ENCODE measurements around the gene TGFBR3L. TPM values are rescaled to one million over a fixed set of nuclear protein-coding genes. Genes with fewer than 3 reads are reported as not detected.

The TGFBR3L gene
- total RNA-seq, 1 donor from 2014 or later: not detected

DNA sequence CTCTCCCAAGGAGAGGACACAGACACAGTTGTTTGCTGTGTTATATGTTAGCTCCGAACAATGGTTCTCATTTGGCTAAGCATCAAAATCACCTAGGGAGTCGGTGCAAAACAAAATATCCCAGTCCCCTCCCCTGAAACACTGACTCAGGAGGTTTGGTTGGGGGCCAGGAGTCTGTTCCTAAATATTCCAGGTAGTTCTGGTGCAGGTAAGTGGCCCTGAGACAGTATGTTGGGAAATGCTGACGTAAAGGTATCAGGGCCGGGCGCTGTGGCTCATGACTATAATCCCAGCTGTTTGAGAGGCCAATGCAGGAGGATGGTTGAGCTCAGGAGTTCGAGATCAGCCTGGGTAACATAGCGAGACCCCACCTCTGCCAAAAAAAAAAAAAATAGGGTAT, 13.3 kb upstream of the TGFBR3L start:
- no peak overlapping the region for H3K27ac Mint-ChIP-seq
- peaks cover 20% of the 10 kb centered on the region for H3K36me3 Mint-ChIP-seq (ENCODE audit: low read depth)
- TF ChIP-seq, protein P1, sequence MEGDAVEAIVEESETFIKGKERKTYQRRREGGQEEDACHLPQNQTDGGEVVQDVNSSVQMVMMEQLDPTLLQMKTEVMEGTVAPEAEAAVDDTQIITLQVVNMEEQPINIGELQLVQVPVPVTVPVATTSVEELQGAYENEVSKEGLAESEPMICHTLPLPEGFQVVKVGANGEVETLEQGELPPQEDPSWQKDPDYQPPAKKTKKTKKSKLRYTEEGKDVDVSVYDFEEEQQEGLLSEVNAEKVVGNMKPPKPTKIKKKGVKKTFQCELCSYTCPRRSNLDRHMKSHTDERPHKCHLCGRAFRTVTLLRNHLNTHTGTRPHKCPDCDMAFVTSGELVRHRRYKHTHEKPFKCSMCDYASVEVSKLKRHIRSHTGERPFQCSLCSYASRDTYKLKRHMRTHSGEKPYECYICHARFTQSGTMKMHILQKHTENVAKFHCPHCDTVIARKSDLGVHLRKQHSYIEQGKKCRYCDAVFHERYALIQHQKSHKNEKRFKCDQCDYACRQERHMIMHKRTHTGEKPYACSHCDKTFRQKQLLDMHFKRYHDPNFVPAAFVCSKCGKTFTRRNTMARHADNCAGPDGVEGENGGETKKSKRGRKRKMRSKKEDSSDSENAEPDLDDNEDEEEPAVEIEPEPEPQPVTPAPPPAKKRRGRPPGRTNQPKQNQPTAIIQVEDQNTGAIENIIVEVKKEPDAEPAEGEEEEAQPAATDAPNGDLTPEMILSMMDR (IDR thresholded peaks at IDR 0.05): no peak
- intact Hi-C loops (cut with micrococcal nuclease): no loop called here
- H3K27me3 Mint-ChIP-seq: peaks cover 2% of the 10 kb centered on the region
- ATAC-seq (ENCODE audit: low read depth) (no peak), DNase-seq (no peak)
- POLR2A ChIA-PET: interaction anchor here (0.6 to 1.0 kb wide), 4 partner anchors 21 to 235 kb away, joined by 3 to 8 read pairs (median 3); no protein-coding TSS in a partner anchor
- peaks cover 31% of the 10 kb centered on the region for H3K4me1 Mint-ChIP-seq
- CTCF ChIA-PET: interaction anchor here (0.6 to 1.4 kb wide), 3 partner anchors 33 to 1180 kb away, joined by 3 to 5 read pairs (median 3); no protein-coding TSS in a partner anchor
- no peak overlapping the region for H3K4me3 Mint-ChIP-seq
- H3K9me3 Mint-ChIP-seq: no peaks in the 10 kb centered on the region

DNA sequence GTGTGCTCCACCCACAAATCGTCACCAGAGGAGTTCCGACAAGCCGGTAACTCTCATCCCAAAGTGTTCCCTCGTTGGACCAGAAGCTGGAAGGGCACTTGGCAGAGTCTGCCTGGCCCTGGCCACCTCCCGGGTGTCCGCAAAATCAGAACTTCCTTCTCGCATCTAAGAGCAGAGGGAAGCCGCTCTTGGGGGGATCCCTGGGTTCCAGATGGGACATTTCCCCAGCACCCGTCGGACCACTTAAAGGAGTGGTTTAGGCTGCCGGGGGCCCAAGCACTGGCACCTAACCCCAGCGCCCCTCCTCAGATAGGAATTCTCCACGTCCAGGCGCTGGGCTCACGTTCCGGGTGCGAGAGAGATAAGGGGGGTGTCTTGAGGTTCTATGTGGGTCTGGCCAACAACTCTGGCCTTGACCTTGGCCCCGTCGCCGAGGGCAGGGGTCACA, 11.8 kb upstream of the TGFBR3L start:
- peak overlapping the region; percentile 89 for H3K4me3 Mint-ChIP-seq

DNA sequence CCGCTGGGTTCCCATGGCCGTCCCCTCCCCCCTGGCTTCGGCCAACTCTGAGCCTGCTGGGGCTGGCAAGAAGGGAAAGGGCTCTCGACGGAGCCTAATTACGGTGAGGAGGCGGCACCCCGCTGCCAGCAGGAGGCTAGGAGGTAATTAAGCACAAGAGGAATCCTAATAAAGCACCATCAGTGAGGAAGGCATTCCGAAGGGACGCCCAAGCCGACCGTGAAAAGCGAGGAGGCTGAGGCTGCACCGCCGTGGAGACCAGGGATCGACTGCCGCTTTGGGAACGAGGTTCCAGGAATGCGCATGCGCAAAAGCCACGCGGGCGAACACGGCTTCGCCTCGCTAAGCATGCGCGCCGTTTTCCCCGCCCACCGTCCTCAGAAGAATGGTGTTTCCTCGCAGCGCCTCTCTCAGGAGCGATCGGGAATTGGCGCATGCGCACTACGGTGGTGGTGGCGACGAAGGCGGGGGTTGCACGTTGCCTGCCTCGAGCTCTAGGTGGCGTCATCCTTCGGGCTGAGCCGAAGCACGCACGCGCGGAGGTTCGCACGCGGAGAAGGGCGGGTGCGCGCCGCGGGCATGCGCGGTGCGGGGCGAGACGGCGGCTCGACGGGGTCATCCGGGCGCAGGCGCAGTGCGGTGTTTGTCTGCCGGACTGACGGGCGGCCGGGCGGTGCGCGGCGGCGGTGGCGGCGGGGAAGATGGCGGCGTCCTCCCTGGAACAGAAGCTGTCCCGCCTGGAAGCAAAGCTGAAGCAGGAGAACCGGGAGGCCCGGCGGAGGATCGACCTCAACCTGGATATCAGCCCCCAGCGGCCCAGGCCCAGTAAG, 11.2 kb upstream of the TGFBR3L start, which contains the start of gene MAP2K7:
Gene MAP2K7 (plus strand): TSS at position 634 of the 830 bp plus-strand sequence. CDS start 68 bp downstream, at position 702.
- H3K9me3 Mint-ChIP-seq: no peaks in the 10 kb centered on the region
- intact Hi-C loops (cut with micrococcal nuclease): loop anchor here (1.0 kb wide), 7 partner anchors 17 to 306 kb away; partner anchors contain the start of genes CERS4, FCER2, SNAPC2 and TIMM44
- DNase-seq (peak; percentile 99), ATAC-seq (ENCODE audit: low read depth) (peak; percentile 91)
- H3K4me1 Mint-ChIP-seq: peaks cover 33% of the 10 kb centered on the region
- H3K36me3 Mint-ChIP-seq (ENCODE audit: low read depth): peaks cover 25% of the 10 kb centered on the region
- H3K27me3 Mint-ChIP-seq: no peaks in the 10 kb centered on the region
- ChIA-PET POLR2A (interaction anchor here (0.6 to 1.6 kb wide), 11 partner anchors 11 to 804 kb away, joined by 3 to 30 read pairs (median 5); partner anchors contain the start of genes PET100, SNAPC2, TGFBR3L and TIMM44), CTCF (interaction anchor here (0.8 to 1.6 kb wide), 6 partner anchors 13 to 254 kb away, joined by 3 to 7 read pairs (median 4); partner anchors contain the start of gene SNAPC2)
- peak within 1 kb of the TSS; percentile 91 for H3K27ac Mint-ChIP-seq
- TF ChIP-seq, protein P1 (IDR thresholded peaks at IDR 0.05): no peak
- H3K4me3 Mint-ChIP-seq: peak within 1 kb of the TSS; percentile 89

More for the DNA sequence above, 11.8 kb upstream of the TGFBR3L start:
- no peak for DNase-seq
- H3K36me3 Mint-ChIP-seq (ENCODE audit: low read depth): peaks cover 24% of the 10 kb centered on the region
- H3K9me3 Mint-ChIP-seq: no peaks in the 10 kb centered on the region
- POLR2A ChIA-PET: interaction anchor here (0.6 to 1.6 kb wide), 10 partner anchors 14 to 1040 kb away, joined by 3 to 30 read pairs (median 5); partner anchors contain the start of genes SNAPC2, TIMM44 and TRAPPC5
- CTCF ChIA-PET: interaction anchor here (0.9 to 1.6 kb wide), 3 partner anchors 45 to 253 kb away, joined by 3 to 7 read pairs (median 3); no protein-coding TSS in a partner anchor
- intact Hi-C loops (cut with micrococcal nuclease): loop anchor here (1.0 kb wide), 7 partner anchors 17 to 306 kb away; partner anchors contain the start of genes CERS4, FCER2, SNAPC2 and TIMM44
- no peak for ATAC-seq (ENCODE audit: low read depth)
- TF ChIP-seq, protein P1 (IDR thresholded peaks at IDR 0.05): no peak
- peaks cover 33% of the 10 kb centered on the region for H3K4me1 Mint-ChIP-seq
- H3K27ac Mint-ChIP-seq: peak overlapping the region; percentile 91
- no peaks in the 10 kb centered on the region for H3K27me3 Mint-ChIP-seq

DNA sequence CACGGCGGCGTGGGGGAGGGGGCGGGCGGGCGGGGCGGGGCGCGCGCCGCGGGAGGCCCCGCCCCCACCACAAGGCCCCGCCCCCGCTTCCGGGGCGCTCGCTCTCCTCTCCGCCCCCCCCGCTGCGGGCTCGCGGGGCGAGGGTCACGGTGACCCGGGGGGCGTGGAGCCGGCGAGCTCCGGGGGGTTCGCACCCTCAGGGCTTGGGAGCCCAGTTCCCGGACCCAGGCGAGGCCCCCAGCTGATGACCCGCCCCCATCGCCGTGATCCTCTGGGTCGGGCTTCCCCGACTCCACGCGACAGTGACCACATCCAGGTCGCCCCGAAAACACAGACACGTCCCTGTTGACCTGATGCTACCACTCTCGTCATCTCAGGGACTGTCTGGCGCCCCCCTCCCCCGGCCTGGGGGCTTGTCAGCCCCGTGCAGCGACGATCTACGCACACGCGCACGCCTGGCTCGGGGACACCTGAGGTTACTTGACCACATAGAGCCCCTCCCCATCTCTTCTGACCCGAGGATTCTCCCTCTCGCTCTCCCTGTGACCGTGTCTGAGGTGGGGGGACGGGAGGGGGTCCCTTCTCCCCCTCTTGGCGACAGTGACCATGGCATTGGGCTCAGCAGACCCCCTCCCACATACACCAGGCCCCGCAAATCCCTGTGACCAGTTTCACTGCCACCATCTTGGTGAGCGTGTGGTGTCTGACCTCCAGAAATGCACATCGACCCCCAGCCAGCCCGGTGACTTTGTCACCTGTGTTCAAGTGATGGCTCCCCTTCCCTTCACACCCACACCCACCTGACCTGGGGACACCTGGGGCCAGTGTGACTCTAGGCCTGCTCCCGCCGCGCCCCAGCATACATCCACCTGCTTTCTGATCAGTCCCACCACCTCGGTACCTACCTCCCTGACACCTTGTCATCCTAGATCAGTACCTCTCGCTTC, 10.3 kb upstream of the TGFBR3L start:
- Mint-ChIP-seq H3K27ac (peak overlapping the region; percentile 83), H3K36me3 (ENCODE audit: low read depth) (peaks cover 25% of the 10 kb centered on the region), H3K9me3 (no peaks in the 10 kb centered on the region), H3K27me3 (no peaks in the 10 kb centered on the region), H3K4me1 (peaks cover 33% of the 10 kb centered on the region), H3K4me3 (peak overlapping the region; percentile 89)
- CTCF ChIA-PET: interaction anchor here (0.8 to 1.6 kb wide), 6 partner anchors 12 to 255 kb away, joined by 3 to 7 read pairs (median 4); partner anchors contain the start of gene SNAPC2
- ATAC-seq (ENCODE audit: low read depth) (peak; percentile 58), DNase-seq (no peak)
- POLR2A ChIA-PET: interaction anchor here (0.8 to 1.6 kb wide), 8 partner anchors 10 to 805 kb away, joined by 3 to 30 read pairs (median 4); partner anchors contain the start of genes PET100, SNAPC2, TGFBR3L and TIMM44
- intact Hi-C loops (cut with micrococcal nuclease): no loop called here
- TF ChIP-seq, protein P1 (IDR thresholded peaks at IDR 0.05): no peak
